HG02885 (cell line): Measurements from ENCODE around the gene NEU3.
"Not testable (repeated sequence)": the region's sequence is repeated elsewhere in the genome, so short reads cannot be mapped to it uniquely, and the experiment has no call there.

Experiments
- ATAC-seq: cut with Tn5 transposase; IDR thresholded peaks from one replicate; pipeline ENCODE4 v1.9.1; 2021; ENCODE audit warnings: mild to moderate bottlenecking; ENCODE audit not compliant: unreplicated experiment, poor library complexity

The NEU3 gene

GRCh38 chr11:75028321-75028720 is 39.6 kb downstream of the NEU3 start:
- ATAC-seq, result no peak

DNA sequence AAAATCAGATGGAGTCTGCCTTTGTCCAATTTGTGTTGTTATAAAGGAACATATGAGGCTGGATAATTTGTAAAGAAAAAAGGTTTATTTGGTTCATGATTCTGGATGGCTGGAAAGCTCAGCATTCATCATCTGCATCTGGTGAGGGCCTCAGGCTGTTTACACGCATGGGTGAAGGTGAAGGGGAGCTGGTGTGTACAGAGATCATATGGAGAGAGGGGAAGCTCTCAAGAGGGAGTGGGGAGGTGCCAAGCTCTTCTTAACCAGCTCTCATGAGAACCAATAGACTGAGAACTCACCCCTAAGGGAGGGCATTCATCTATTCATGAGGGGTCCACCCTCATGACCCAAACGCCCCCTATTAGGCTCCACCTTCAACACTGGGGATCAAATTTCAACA is 40.0 kb downstream of the NEU3 start:
- ATAC-seq, result no peak

GRCh38 chr11:75029836-75030631 is 41.3 kb downstream of the NEU3 start:
- no peak for ATAC-seq

DNA sequence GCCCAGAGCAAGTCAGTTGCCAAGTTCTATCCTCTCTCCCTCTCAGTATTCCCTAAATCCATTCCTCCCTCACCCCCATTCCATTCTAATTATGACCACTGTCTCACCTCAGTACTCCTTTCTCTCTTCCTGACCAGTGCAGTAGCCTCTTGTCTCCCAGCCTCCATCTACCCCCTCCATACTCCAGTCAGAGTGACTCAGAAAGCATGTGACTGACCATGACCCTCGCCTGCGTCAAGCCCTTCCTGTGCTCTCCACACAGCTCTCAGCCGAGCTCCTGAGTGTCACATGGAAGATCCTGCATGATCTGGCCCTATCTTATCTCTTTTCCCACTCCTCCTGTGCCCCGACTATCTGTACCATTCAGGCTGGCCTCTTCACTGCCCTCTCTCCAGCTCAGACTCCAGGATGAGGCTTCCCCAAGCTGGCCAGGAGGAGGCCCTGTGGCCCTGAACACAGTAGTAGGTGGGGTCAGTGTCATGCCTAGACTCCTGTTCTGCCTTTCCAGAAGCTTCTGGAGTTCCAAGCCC is 42.6 kb downstream of the NEU3 start:
- ATAC-seq, result no peak

DNA sequence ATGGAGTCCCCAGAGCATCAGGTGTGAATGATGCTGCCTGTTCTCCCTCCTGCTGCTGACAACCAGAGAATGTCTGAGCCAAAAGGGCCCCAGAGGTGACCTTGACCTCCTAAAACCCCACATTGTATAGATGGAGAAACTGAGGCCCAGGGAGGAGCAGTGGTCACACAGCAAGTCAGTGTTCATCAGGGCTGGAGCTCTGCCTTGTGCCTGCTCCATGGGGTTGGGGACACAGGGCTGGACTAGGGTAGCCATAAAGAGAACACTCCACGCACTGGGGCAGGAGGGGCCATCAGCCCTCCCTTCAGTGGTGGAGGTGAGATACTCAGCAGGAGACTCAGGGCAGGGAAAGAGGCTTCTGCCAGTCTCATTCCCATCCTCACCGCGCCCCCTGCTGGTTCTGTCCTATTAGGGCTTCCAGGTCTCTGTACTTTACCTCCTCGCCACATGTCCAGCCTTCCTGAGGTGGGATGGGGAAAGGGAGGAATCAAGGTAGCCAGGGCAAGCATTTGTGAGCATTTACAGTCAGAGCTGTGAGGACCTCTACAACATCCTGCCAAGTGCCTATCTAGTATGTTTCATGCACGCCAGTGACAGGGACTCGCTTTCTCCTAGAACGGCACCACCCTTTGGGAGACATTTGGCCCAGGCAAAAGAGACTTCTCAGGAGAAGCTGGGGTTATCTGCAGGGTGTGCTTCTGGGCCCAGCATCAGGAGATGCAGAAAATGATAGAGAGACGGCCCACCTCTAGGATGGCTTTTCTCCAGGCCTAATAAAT is 43.2 kb downstream of the NEU3 start:
- peak; percentile 51 for ATAC-seq

- no peak for ATAC-seq
Observed at GRCh38 chr11:75032550-75032935, 43.8 kb downstream of the NEU3 start.

DNA sequence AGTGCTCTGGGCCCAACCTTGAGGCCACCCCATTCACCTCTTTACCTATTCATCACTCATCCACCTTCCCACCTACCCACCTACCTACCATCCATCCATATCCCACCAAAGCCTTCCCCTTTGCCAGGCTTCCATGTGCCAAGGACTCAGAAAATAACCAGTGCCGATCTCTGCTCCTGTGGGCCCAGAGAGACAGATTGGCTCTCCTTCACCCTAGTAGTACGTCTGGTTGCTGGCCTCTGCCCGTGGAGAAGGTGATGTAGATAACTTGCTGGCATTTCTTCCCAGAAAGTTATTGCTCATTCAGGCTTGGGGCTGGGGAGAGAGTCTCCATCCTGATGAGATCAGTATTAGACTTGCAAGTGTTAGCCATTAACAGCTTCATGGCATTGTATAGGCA is 45.2 kb downstream of the NEU3 start:
- ATAC-seq, result no peak

DNA sequence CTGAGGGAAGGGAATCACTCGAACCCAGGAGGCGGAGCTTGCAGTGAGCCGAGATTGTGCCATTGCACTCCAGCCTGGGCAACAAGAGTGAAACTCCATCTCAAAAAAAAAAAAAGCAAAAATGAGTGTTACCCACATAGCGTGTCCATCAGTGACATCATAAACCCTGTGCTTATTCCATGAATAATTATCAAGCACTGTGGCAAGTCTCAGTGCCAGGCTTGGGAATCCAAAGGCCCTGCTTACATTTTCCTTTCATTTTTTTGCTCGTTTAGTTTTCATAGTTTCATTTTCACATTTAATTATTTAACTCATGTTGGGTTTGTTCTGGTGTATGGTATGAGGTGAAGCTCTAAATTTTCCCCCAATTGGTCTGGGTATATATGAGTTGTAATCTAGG is 46.5 kb downstream of the NEU3 start:
- ATAC-seq, result no peak

DNA sequence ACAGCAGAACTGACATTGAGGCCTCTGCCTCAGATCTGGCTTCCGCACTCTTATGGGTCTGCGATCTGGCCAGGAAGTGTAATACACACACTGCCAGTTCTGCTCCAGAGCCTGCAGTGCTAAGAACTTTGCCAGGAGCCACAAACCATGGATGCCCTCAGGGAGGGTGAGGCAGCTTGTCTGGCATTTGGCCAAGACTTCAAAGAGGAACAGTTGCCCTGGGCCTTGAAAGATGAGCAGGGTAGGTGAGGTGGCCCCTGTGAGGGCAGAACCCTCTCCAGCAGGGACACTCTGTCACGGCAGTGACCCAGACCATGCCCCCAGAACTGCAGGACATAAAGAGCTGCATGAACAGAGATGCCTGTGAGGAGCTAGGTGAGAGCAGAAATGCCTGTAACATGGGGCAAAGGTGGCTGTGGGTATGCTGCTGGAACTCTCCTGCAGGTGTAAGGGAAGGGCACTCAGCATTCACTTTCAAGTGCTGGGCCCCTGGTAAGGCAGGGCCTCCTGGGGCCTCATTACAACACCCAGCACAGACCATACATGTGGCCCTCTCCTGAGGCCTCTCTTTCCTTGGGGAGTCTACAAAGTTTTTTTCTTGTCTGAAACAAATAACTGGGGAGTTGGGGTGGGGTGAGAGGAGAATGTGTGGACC is 47.3 kb downstream of the NEU3 start:
- ATAC-seq, result no peak

DNA sequence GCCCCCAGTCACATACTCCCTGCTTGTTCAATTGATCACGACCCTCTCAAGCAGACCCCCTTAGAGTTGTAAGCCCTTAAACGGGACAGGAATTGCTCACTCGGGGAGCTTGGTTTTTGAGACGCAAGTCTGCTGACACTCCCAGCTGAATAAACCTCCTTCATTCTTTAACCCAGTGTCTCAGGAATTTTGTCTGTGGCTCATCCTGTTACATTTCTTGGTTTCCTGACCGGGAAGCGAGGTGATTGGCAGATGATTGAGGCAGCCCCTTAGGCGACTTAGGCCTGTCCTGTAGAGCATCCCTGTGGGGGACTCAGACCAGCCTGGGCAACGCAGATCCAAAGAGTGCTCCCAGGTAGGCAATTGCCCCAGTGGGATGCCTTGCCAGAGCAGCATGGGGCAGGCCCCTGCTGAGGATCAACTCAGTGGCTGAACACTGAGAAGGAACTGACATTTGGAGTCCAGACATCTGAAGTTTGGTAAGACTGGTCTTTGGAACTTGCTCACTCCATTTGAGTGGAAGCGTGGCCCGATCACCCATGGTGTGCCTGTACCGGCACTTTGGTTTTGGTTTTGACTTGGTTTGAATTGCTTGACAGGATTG is 51.5 kb downstream of the NEU3 start:
- no peak for ATAC-seq

GRCh38 chr11:75041263-75041662 is 52.5 kb downstream of the NEU3 start:
- ATAC-seq, result no peak

DNA sequence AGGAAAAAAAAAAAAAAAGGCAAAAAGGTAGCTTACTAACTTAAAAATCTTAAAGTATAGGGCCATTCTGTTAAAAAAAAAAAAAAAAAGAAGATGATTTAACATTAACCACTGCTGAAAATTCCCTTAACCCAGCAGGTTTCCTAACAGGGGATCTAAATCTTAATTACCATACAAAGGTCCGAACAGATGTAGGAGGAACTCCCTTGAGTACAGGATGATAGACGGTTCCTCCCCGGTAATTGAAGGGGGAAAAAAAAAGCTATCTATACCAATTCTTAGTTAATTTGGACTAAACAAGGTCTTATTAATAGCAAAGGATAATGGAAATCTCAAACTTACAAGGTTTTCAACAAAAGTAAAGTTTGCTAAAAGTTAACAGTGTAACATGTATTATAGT is 53.1 kb downstream of the NEU3 start:
- ATAC-seq, result not testable (repeated sequence)

DNA sequence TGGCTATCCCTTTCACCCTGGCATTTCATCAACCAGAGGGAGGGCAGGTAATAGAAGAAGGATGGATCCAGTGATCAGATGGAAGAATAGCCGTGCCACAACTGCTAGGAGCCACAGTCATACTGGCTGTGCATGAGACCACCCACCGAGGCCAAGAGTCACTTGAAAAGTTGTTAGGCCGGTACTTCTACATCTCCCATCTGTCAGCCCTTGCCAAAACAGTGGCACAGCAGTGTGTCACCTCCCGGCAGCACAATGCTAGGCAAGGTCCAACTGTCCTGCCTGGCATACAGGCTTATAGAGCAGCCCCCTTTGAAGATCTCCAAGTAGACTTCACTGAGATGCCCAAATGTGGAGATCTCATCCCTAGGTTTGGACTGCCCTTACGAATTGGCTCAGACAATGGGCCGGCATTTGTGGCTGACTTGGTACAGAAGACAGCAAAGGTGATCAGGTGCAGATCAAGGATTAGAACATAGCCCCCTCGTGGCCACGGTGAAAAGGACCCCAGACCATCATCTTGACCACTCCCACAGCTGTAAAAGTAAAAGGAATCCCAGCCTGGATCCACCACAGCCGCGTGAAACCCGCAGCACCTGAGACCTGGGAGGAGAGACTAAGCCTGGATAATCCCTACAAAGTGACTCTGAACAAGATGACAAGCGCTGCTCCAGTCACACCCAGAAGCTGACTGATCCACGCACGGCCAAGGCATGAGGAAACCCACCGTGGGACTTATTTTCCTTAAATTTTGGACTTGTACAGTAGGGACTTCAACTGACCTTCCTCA is 55.8 kb downstream of the NEU3 start:
- not testable (repeated sequence) for ATAC-seq

- ATAC-seq, result not testable (repeated sequence)
Observed at GRCh38 chr11:75046668-75047067, 57.9 kb downstream of the NEU3 start.

DNA sequence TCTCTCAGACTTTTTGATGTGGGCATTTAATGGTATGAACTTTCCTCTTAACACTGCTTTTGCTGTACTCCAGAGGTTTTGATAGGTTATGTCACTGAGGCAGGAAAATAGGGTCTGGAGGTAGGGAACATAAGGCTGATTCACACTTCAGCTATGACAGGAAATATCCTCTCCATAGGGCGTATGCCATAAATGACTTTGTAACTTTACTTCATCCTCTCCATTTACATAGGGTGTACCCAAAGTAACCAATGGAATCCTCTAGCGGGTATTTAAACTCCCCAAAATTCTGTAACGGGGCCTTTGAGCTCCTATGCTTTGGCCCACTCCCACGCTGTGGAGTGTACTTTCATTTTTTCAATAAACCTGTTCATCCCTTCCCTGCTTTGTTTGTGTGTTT is 58.5 kb downstream of the NEU3 start:
- no peak for ATAC-seq

- not testable (repeated sequence) for ATAC-seq
Observed at GRCh38 chr11:75049501-75050266, 61.0 kb downstream of the NEU3 start.

GRCh38 chr11:75050516-75050915 is 61.8 kb downstream of the NEU3 start:
- ATAC-seq, result no peak

DNA sequence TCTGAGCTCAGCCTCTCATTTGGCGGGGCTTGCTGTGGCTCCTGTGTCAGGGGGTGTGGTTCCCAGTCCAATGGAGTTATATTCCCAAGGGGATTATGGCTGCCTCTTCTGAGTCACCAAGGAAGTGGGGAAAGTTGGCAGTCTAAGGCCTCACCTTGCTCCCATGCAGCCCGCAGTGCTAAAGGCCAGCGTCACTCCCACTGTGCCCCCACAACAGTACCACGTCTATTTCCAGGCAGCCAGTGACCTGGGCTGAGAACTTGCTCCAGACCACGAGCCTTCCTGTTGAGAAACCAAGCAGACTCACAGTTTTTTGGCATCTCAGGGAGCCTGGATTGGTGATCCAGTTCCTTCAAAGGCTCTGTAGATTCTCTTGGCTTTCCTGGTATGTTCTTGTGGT is 62.3 kb downstream of the NEU3 start:
- no peak for ATAC-seq

- ATAC-seq, result no peak
Observed at GRCh38 chr11:75052457-75052856, 63.7 kb downstream of the NEU3 start.
